A549 (cell line): ENCODE measurements around the gene KATNAL1. TPM values are rescaled to one million over a fixed set of nuclear protein-coding genes. Genes with fewer than 3 reads are reported as not detected.
"Not testable (repeated sequence)": the region's sequence is repeated elsewhere in the genome, so short reads cannot be mapped to it uniquely, and the experiment has no call there.

Source experiments
- ATAC-seq, 2 experiments: fragments of 200-7000 bp in 1 of 2; fragments of >200 bp in 1 of 2; cut with Nextera tagmentation in 1 of 2; cut with Tn5 transposase in 1 of 2; 3 replicates each; pipeline versions ENCODE4 v1.8.0 to v1.9.1; 2018 to 2020; ENCODE audit warnings: mild to moderate bottlenecking in 1 of 2, moderate library complexity in 1 of 2
- CTCF ChIA-PET: fragments of 300-600 bp; sonication (Branson Sonifier 250); formaldehyde crosslinking; extraction: SDS; loops from one replicate; lab custom pipeline; 2021; ENCODE audit warnings: antibody characterized with exemption, inconsistent platforms; lab: Yijun Ruan, JAX
- POLR2A ChIA-PET: fragments of 350-600 bp; formaldehyde crosslinking; extraction: SDS; loops from one replicate; lab custom pipeline; 2021; ENCODE audit warnings: antibody characterized with exemption, inconsistent platforms; lab: Yijun Ruan, JAX
- DNase-seq, 2 experiments: peaks; one replicate each; pipeline versions ENCODE4 v3.0.0 to v3.0.0-alpha.2; 2011 to 2016; ENCODE audit warnings: low read depth in 1 of 2, low spot score in 1 of 2
- FAIRE-seq: peaks from 2 replicates; lab custom pipeline; 2011; peaks lifted over from hg19 to GRCh38; lab: Jason Lieb, UNC
- H3K27ac ChIP-seq, 2 experiments: fragments of >200 bp; sonication (Bioruptor Twin); formaldehyde crosslinking; 3 replicates each; pipeline ENCODE4 v1.5.1; 2016 to 2017
- H3K4me1 ChIP-seq: fragments of >200 bp; sonication (Bioruptor Twin); formaldehyde crosslinking; 3 replicates; pipeline ENCODE4 v1.6.1; 2016
- H3K4me2 ChIP-seq: fragments of >200 bp; sonication (Bioruptor Twin); formaldehyde crosslinking; 3 replicates; pipeline ENCODE4 v1.6.1; 2016
- H3K4me3 ChIP-seq: fragments of >200 bp; sonication (Bioruptor Twin); formaldehyde crosslinking; 3 replicates; pipeline ENCODE4 v1.5.1; 2016
- H3K9me3 ChIP-seq: fragments of >200 bp; sonication (Bioruptor Twin); formaldehyde crosslinking; 3 replicates; pipeline ENCODE4 v1.6.1; 2016
- BHLHE40 ChIP-seq: IDR thresholded peaks from 2 replicates; pipeline ENCODE4 v1.6.1; 2012; ENCODE audit warnings: low read depth, low read length, inconsistent platforms
- CBX2 ChIP-seq: fragments of 200-600 bp; sonication (generic); IDR thresholded peaks from 2 replicates; pipeline ENCODE4 v1.6.1; 2016; ENCODE audit warnings: low read depth, mild to moderate bottlenecking, borderline replicate concordance
- CBX8 ChIP-seq: fragments of 200-600 bp; sonication (generic); IDR thresholded peaks from 2 replicates; pipeline ENCODE4 v1.6.1; 2016
- EHMT2 ChIP-seq: fragments of 200-600 bp; sonication (generic); IDR thresholded peaks from 2 replicates; pipeline ENCODE4 v1.6.1; 2016; ENCODE audit warnings: antibody characterized with exemption, low read depth, mild to moderate bottlenecking, moderate library complexity
- ESRRA ChIP-seq: fragments of 150-350 bp; IDR thresholded peaks from 2 replicates; pipeline ENCODE4 v1.6.1; 2014; ENCODE audit warnings: mild to moderate bottlenecking, low read length, borderline replicate concordance
- HDAC2 ChIP-seq: fragments of 200-600 bp; sonication (generic); IDR thresholded peaks from 2 replicates; pipeline ENCODE4 v1.6.1; 2016
- HEYL ChIP-seq: fragments of 250-450 bp; sonication (Bioruptor Pico); IDR thresholded peaks from 2 replicates; pipeline ENCODE4 v1.8.0; 2021; ENCODE audit warnings: mild to moderate bottlenecking, moderate library complexity
- JUN ChIP-seq, 2 experiments: fragments of >200 bp; sonication (Bioruptor Twin); formaldehyde crosslinking; IDR thresholded peaks; 2 replicates in 1 of 2; 3 replicates in 1 of 2; pipeline ENCODE4 v1.6.1; 2016 to 2017
- MAZ ChIP-seq: fragments of 150-350 bp; IDR thresholded peaks from 2 replicates; pipeline ENCODE4 v1.6.1; 2014; ENCODE audit warnings: antibody characterized with exemption, low read depth, low read length, borderline replicate concordance
- POLR2AphosphoS2 ChIP-seq: conservative IDR thresholded peaks from 2 replicates; pipeline ENCODE4 v1.6.1; 2012; ENCODE audit warnings: low read length, improper control_type of control experiment, inconsistent platforms
- ZNF302 ChIP-seq: fragments of 250-450 bp; sonication (Bioruptor Pico); IDR thresholded peaks from 2 replicates; pipeline ENCODE4 v1.9.0; 2021; ENCODE audit warnings: inconsistent platforms, mild to moderate bottlenecking, moderate library complexity
- WGBS: methylation state at CpG from one replicate; pipeline ENCODE4 v1.1.6; 2017; ENCODE audit errors: missing lambda C conversion rate; 5-methylcytosine and 5-hydroxymethylcytosine counted together
- polyA plus RNA-seq, 4 experiments: library from polyadenylated mRNA; depleted of rRNA in 3 of 4; stranded (reverse); fragments of >200 nt; fragmentation: RNase III in 1 of 4; extraction: RNeasy Plus Mini Kit Qiagen cat#74134 plus additional on column Dnase treatment in 1 of 4; gene quantifications; 2 replicates in 3 of 4; 3 replicates in 1 of 4; pipeline ENCODE4 v1.2.3, GENCODE V29; 2011 to 2017
- TF ChIP-seq, protein P1 (sequence below): fragments of >200 bp; sonication (Bioruptor Twin); formaldehyde crosslinking; IDR thresholded peaks from 3 replicates; pipeline ENCODE4 v1.5.1; 2016
- TF ChIP-seq, protein P2 (sequence below): IDR thresholded peaks from 2 replicates; pipeline ENCODE4 v1.6.1; 2012
- TF ChIP-seq, protein P3 (sequence below): fragments of 250-450 bp; sonication (Bioruptor Pico); IDR thresholded peaks from 2 replicates; pipeline ENCODE4 v1.5.0; 2020; ENCODE audit warnings: low read depth, mild to moderate bottlenecking, moderate library complexity

Gene KATNAL1
- polyA plus RNA-seq, 2 of the 4 experiments (the other 2 are of a cell fraction) = 7.9 to 10.5 TPM

DNA sequence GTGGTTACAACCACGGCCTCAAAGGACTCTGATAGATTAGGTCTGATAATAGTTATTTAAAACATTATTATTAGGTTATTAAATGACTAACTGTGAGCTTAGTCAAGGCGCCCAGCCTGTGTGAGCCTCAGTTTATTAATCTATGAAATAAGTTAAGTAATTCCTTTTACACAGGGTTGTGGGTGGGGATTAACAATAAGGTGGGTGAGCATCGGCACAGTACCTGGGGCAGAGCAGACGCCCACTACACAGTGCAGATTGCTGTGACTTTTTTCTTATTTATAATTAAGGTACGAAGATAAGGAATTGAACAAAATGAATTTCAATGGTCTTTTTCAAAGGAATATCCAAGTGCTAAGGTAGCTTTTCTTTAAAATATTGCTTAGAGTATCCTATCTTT lies 132.2 kb downstream of the KATNAL1 start:
- 84% methylated on average over 5 of the region's 5 CpGs for WGBS
- no peaks in the 10 kb centered on the region for H3K4me1 ChIP-seq
- CTCF ChIA-PET = interaction anchor here (1.1 kb wide), 1 partner anchor 61 kb away, joined by 3 read pairs; no protein-coding TSS in a partner anchor
- H3K4me2 ChIP-seq = no peak overlapping the region
- no peaks in the 10 kb centered on the region for H3K9me3 ChIP-seq
- ATAC-seq (no peak), FAIRE-seq (no peak), DNase-seq (no peak)
- no peak overlapping the region for H3K4me3 ChIP-seq
- POLR2A ChIA-PET = no interaction called here
- H3K27ac ChIP-seq = no peak overlapping the region
- TF ChIP-seq EHMT2 = no peak
- TF ChIP-seq ZNF302 (CRISPR knock-in tag) = no peak
- no peak for TF ChIP-seq HDAC2
- TF ChIP-seq CBX8 = no peak

DNA sequence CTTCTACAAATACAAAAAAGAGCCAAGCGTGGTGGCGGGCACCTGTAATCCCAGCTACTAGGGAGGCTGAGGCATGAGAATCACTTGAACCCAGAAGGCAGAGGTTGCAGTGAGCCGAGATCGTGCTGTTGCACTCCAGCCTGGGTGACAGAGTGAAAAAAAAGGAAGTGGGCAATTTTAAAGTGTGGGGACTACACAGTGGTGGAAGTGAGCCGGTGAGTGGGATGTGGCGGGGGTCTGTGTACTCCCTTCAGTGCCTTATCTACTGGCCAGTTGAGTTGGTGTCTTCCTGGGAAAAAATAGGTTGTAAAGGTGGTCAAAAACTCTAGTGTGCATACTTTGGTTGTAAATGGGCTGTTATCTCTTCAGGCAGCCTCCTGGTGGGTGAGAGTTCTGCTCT lies 133.1 kb downstream of the KATNAL1 start:
- DNase-seq, POLR2A ChIA-PET, H3K4me3 ChIP-seq, FAIRE-seq, CTCF ChIA-PET, H3K4me2 ChIP-seq, H3K4me1 ChIP-seq, H3K27ac ChIP-seq, ATAC-seq, H3K9me3 ChIP-seq: not testable (repeated sequence)
- WGBS = 86% methylated on average over 6 of the region's 6 CpGs

DNA sequence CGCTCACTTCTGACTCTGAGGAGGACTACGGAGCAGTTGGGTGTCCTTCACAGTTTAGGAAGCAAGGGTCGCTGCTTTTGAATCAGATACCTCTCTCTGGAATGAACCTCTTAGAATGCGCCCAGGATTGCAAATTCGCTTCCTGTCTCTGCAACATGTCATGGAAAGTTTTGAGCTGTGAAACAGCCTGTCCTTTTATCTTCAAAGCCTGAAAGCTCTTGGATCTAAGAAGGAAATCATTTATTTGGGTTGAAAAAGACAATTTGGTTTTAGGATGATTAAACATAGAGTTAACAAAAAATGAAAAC lies 134.1 kb downstream of the KATNAL1 start:
- H3K9me3 ChIP-seq = no peaks in the 10 kb centered on the region
- no peak overlapping the region for H3K4me3 ChIP-seq
- FAIRE-seq (no peak), DNase-seq (no peak), ATAC-seq (no peak)
- 99% methylated on average over 5 of the region's 5 CpGs for WGBS
- H3K27ac ChIP-seq = no peak overlapping the region
- no peak for TF ChIP-seq HEYL (CRISPR knock-in tag)
- TF ChIP-seq ESRRA = no peak
- no peak for TF ChIP-seq POLR2AphosphoS2
- TF ChIP-seq MAZ = no peak
- TF ChIP-seq, protein P1, sequence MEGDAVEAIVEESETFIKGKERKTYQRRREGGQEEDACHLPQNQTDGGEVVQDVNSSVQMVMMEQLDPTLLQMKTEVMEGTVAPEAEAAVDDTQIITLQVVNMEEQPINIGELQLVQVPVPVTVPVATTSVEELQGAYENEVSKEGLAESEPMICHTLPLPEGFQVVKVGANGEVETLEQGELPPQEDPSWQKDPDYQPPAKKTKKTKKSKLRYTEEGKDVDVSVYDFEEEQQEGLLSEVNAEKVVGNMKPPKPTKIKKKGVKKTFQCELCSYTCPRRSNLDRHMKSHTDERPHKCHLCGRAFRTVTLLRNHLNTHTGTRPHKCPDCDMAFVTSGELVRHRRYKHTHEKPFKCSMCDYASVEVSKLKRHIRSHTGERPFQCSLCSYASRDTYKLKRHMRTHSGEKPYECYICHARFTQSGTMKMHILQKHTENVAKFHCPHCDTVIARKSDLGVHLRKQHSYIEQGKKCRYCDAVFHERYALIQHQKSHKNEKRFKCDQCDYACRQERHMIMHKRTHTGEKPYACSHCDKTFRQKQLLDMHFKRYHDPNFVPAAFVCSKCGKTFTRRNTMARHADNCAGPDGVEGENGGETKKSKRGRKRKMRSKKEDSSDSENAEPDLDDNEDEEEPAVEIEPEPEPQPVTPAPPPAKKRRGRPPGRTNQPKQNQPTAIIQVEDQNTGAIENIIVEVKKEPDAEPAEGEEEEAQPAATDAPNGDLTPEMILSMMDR = no peak
- POLR2A ChIA-PET = no interaction called here
- no peak overlapping the region for H3K4me2 ChIP-seq
- no peaks in the 10 kb centered on the region for H3K4me1 ChIP-seq
- CTCF ChIA-PET = no interaction called here

GRCh38 chr13:30172593-30173302 lies 134.6 kb downstream of the KATNAL1 start:
- WGBS = 88% methylated on average over 15 of the region's 15 CpGs
- DNase-seq (no peak), FAIRE-seq (no peak), ATAC-seq (no peak)
- Histone ChIP-seq H3K4me1 (no peaks in the 10 kb centered on the region), H3K9me3 (no peaks in the 10 kb centered on the region), H3K4me2 (no peak overlapping the region), H3K27ac (no peak overlapping the region), H3K4me3 (no peak overlapping the region)
- no peak for TF ChIP-seq HDAC2
- TF ChIP-seq, protein P2, sequence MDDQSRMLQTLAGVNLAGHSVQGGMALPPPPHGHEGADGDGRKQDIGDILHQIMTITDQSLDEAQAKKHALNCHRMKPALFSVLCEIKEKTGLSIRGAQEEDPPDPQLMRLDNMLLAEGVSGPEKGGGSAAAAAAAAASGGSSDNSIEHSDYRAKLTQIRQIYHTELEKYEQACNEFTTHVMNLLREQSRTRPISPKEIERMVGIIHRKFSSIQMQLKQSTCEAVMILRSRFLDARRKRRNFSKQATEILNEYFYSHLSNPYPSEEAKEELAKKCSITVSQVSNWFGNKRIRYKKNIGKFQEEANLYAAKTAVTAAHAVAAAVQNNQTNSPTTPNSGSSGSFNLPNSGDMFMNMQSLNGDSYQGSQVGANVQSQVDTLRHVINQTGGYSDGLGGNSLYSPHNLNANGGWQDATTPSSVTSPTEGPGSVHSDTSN = no peak
- CTCF ChIA-PET = no interaction called here
- POLR2A ChIA-PET = no interaction called here

- ATAC-seq (no peak), DNase-seq (no peak), FAIRE-seq (no peak)
- WGBS = 76% methylated on average over 9 of the region's 9 CpGs
- ChIA-PET POLR2A (no interaction called here), CTCF (no interaction called here)
- TF ChIP-seq CBX2 (no peak), CBX8 (no peak), MAZ (no peak), BHLHE40 (no peak), JUN (IDR thresholded peaks at IDR 0.05) (no peak)
- TF ChIP-seq, protein P3, sequence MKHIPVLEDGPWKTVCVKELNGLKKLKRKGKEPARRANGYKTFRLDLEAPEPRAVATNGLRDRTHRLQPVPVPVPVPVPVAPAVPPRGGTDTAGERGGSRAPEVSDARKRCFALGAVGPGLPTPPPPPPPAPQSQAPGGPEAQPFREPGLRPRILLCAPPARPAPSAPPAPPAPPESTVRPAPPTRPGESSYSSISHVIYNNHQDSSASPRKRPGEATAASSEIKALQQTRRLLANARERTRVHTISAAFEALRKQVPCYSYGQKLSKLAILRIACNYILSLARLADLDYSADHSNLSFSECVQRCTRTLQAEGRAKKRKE (CRISPR knock-in tag) = no peak
- no peaks in the 10 kb centered on the region for H3K9me3 ChIP-seq
- no peak overlapping the region for H3K27ac ChIP-seq
- H3K4me1 ChIP-seq = no peaks in the 10 kb centered on the region
- no peak overlapping the region for H3K4me3 ChIP-seq
- no peak overlapping the region for H3K4me2 ChIP-seq
These were observed 136.8 kb downstream of the KATNAL1 start for GRCh38 chr13:30170569-30170968.
